ENCODE results near the gene CLP1.

CLP1 gene

DNA sequence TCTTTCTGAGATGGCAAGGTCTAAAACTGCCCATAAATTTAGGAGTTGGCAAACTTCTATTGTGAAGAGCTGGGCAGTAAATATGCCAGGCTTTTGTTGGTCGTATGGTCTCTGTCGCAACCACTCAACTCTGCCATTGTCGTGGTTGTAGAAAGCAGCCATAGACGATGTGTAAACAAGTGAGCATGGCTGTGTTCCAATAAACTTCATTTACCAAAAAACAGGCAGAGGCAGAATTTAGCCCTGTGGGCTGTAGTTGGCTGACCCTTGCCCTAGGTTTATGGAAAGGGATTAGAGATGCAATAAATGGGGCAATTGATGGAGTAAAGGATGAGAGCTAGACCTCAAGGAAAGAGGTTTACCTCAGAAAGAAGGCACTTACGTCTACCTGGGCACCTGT, 25.4 kb upstream of the CLP1 start:
- TF ChIP-seq, protein P1, sequence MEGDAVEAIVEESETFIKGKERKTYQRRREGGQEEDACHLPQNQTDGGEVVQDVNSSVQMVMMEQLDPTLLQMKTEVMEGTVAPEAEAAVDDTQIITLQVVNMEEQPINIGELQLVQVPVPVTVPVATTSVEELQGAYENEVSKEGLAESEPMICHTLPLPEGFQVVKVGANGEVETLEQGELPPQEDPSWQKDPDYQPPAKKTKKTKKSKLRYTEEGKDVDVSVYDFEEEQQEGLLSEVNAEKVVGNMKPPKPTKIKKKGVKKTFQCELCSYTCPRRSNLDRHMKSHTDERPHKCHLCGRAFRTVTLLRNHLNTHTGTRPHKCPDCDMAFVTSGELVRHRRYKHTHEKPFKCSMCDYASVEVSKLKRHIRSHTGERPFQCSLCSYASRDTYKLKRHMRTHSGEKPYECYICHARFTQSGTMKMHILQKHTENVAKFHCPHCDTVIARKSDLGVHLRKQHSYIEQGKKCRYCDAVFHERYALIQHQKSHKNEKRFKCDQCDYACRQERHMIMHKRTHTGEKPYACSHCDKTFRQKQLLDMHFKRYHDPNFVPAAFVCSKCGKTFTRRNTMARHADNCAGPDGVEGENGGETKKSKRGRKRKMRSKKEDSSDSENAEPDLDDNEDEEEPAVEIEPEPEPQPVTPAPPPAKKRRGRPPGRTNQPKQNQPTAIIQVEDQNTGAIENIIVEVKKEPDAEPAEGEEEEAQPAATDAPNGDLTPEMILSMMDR (IDR thresholded peaks at IDR 0.05; ENCODE audit: control extremely low read depth, extremely low read depth, low read depth, missing control alignments): no peak
- ChIA-PET CTCF (interaction anchor here (0.6 to 3.5 kb wide), 6 partner anchors 8 to 139 kb away, joined by 3 to 20 read pairs (median 3); no protein-coding TSS in a partner anchor), POLR2A (no interaction called here)
- DNase-seq (ENCODE audit: extremely low spot score): no peak

DNA sequence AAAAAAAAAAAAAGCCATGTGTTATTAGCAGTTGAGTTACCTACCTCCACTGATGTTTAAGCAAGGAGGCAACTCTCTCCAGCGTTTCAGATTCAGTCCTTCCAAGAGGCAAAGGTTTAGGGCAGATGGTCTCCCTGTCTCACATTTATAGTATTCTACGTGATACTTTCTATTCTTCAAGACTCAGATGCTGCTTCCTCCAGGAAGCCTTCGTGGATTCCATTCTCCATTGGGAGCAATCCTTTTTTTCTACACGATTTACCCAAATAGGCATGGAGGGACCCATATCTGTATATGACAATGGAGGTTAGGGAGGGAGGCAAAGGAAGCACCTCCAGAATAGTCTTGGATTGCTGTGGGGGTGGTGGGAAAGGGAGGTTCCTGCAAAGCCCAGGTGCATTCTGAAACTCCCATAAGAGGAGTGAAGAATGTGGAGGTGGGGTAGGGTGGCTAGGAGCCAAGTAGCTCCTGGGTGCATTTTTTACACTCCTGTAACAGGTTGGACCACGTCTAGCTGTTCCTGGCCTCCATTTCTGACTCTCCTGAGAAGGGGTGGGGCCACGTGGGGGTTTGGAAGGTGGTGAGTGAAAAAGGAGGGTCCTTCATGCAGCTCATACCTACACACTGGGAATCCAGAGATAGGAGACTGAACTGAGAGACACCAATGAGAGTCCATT, 24.0 kb upstream of the CLP1 start:
- DNase-seq (ENCODE audit: extremely low spot score): no peak
- CTCF ChIA-PET: interaction anchor here (0.8 to 4.1 kb wide), 8 partner anchors 8 to 176 kb away, joined by 3 to 16 read pairs (median 4); partner anchors contain the start of gene UBE2L6
- TF ChIP-seq, protein P1 (IDR thresholded peaks at IDR 0.05; ENCODE audit: control extremely low read depth, extremely low read depth, low read depth, missing control alignments): no peak
- POLR2A ChIA-PET: no interaction called here

DNA sequence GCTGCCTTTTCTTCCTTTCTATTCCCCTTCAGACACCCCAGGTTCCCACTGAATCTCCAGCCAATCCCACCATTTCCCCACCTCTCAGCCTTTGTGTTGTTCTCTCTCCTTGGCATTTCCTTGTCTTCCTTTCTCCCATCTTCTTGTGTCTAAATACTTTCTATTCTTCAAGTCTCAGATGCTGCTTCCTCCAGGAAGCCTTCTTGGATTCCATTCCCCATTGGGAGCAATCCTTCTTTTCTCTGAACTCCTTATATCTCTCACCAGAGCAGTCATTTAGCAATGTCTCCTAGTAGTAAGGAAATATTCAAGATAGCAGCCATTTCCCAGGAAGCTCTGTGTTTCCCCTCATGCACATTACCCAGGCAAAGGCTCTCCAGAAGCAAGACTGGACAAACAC, 23.3 kb upstream of the CLP1 start:
- no peak for DNase-seq (ENCODE audit: extremely low spot score)
- POLR2A ChIA-PET: interaction anchor here (1.0 kb wide), 1 partner anchor 38 kb away, joined by 3 read pairs; no protein-coding TSS in a partner anchor
- TF ChIP-seq, protein P1 (IDR thresholded peaks at IDR 0.05; ENCODE audit: control extremely low read depth, extremely low read depth, low read depth, missing control alignments): no peak
- CTCF ChIA-PET: interaction anchor here (0.7 to 4.1 kb wide), 6 partner anchors 10 to 176 kb away, joined by 3 to 16 read pairs (median 6); partner anchors contain the start of gene UBE2L6

DNA sequence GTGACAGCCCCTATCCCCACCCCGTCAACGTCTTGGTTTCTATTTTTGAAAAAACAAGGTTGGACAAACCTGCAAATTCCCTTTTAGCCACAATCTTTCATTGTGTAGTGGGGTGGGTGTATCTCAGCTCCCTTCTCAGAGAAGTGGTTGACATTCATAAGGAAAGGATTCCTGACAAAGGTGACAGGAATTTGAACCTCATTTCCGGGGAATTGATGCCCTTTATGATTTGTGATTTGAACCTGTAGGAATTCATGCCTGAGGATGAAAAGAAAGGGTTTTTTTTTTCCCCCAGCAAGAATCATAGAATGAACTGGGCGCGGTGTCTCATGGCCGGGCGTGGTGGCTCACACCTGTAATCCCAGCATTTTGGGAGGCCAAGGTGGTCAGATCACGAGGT, 22.3 kb upstream of the CLP1 start:
- ChIA-PET CTCF (interaction anchor here (1.6 to 14.1 kb wide), 5 partner anchors 9 to 142 kb away, joined by 4 to 295 read pairs (median 16); partner anchors contain the start of gene UBE2L6), POLR2A (interaction anchor here (1.0 kb wide), 1 partner anchor 39 kb away, joined by 3 read pairs; no protein-coding TSS in a partner anchor)
- no peak for DNase-seq (ENCODE audit: extremely low spot score)
- TF ChIP-seq, protein P1 (IDR thresholded peaks at IDR 0.05; ENCODE audit: control extremely low read depth, extremely low read depth, low read depth, missing control alignments): no peak

DNA sequence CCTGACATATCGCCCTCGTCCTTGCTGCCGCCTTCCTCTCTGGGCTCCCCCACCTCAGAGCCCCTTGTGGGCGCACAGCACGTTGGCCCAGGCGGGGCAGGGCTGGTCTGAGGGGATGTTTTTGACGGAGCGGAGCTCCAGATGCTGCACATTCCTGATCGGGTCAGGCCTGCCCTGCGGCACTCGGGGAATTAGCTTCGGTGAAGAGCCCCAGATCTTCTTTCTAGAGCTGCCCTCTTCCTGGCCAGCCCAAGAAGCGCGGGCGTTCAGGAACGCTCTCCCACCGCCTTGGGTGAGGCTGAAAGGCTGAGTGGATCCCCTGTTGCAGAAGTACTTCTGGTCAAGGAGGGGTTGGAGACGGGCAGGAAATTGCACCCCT, 19.9 kb upstream of the CLP1 start:
- TF ChIP-seq, protein P1 (IDR thresholded peaks at IDR 0.05; ENCODE audit: control extremely low read depth, extremely low read depth, low read depth, missing control alignments): no peak
- ChIA-PET POLR2A (no interaction called here), CTCF (interaction anchor here (1.6 to 14.1 kb wide), 5 partner anchors 11 to 180 kb away, joined by 3 to 295 read pairs (median 16); partner anchors contain the start of gene UBE2L6)
- no peak for DNase-seq (ENCODE audit: extremely low spot score)

DNA sequence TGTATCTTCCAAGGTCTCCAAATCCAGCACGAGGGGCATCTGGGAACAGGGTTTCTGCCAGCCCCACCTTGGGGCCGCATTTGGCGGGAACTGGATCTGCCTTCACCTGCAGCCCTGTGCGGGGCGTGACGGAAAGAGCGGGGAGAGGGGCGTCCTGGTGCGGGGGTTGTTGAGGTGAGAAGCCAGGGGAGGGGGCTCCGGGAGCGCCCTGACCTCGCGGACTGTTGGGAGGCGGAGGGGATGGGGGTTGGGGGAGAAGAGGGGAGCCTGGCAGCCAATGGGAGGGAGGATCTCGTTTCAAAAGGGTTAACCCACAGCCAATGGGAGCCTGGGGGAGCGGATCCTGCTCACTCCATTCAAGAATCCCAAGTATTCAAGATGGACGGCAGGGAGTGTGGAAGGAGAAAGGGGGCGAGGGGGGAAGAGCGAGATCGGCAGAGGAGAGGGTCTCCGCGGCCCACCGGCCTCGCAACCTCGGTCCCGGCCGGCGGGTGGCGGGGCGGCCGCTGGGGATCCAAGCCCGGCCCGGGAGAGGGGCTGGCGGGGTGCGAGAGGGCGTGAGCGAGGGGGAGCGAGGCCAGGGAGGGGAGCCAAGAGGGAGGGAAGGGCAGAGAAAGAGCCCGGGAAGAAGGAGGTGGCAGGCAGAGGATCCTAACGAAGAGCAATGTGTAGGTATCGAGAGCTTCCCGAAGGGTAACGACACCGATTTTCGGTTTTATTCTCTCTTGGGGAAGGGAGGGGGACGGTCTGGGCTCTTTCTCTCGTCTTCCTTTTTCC, 19.4 kb upstream of the CLP1 start:
- ChIA-PET CTCF (interaction anchor here (1.0 to 14.1 kb wide), 9 partner anchors 7 to 181 kb away, joined by 3 to 295 read pairs (median 11); partner anchors contain the start of genes RTN4RL2 and UBE2L6), POLR2A (no interaction called here)
- TF ChIP-seq, protein P1 (IDR thresholded peaks at IDR 0.05; ENCODE audit: control extremely low read depth, extremely low read depth, low read depth, missing control alignments): no peak
- DNase-seq (ENCODE audit: extremely low spot score): peak; percentile 64

Data from GM10248 (cell line).